HG03457 (cell line): Measurements from ENCODE around the gene FCHSD2.
"Not testable (repeated sequence)": the region's sequence is repeated elsewhere in the genome, so short reads cannot be mapped to it uniquely, and the experiment has no call there.

Experiments used
- ATAC-seq: cut with Tn5 transposase; IDR thresholded peaks from one replicate; pipeline ENCODE4 v1.9.1; 2021; ENCODE audit warnings: moderate number of reproducible peaks; ENCODE audit not compliant: unreplicated experiment

The FCHSD2 gene

GRCh38 chr11:72850832-72851231, 291.3 kb downstream of the FCHSD2 start:
- no peak for ATAC-seq

- ATAC-seq: no peak
Measured at GRCh38 chr11:72848846-72849466, 293.2 kb downstream of the FCHSD2 start.

DNA sequence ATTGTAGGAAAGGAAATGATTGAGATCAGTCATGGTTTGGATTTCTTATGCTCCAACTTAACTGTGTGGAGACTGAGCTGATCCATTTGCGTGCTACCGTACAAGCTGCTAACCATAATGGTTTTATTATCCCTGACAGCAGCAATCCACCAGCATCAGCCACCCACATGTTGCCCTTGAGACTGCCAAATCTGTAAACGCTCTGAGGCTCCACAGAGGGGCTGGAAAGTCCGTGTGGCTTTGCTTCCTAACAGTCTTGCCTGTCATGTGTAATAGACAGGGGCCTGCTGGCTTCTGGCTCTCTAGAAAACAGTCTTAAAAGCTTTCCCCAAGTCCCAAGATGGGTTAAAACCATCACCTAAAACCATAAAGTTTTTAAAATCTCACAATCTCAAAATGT, 297.8 kb downstream of the FCHSD2 start:
- no peak for ATAC-seq

- no peak for ATAC-seq
Measured at GRCh38 chr11:72842653-72843330, 299.3 kb downstream of the FCHSD2 start.

DNA sequence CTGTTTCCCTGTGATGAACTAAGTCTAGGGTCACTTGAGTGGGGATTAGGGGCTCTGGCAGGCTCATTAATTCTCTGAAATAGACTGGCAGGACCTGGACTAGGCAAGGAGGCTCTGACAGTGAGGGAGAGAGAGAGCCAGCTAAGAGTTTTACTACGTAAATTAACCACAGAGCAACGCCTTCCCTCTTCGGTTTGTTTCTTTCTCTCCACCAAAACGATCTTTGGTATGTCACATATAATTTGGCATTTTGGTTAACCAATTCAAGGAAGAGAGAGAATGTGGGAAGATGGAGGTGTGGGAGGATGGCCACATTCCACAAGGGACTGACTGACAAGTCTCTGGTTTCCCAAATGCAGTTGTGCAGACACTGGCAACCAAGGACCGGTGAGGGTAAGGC, 300.0 kb downstream of the FCHSD2 start:
- no peak for ATAC-seq

DNA sequence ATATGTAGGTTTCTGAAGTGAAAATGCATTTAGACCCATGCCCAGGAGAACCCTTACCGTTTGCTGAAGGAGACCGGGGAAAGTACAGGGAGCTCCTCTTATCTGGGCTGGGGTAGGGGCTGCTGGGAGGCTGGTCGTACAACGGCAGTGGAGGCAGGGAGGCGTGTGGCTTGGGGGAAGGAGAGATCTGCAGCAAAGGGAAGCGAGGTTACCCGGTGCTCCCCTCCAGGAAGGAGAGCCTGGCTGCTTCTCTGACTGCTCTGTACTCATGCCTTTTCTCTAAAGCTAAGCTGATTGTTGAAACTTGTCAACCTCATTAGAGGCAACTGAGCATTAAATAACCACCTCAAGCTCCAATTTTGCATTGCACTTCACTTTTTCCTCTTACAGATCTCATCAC, 300.7 kb downstream of the FCHSD2 start:
- no peak for ATAC-seq

- ATAC-seq: no peak
Measured at GRCh38 chr11:72840780-72841179, 301.3 kb downstream of the FCHSD2 start.

GRCh38 chr11:72838691-72839305, 303.3 kb downstream of the FCHSD2 start:
- ATAC-seq: no peak

GRCh38 chr11:72836111-72836510, 306.0 kb downstream of the FCHSD2 start:
- no peak for ATAC-seq

GRCh38 chr11:72834905-72835304, 307.2 kb downstream of the FCHSD2 start:
- no peak for ATAC-seq

GRCh38 chr11:72833811-72834493, 308.2 kb downstream of the FCHSD2 start:
- ATAC-seq: no peak

GRCh38 chr11:72833083-72833733, 308.9 kb downstream of the FCHSD2 start:
- ATAC-seq: no peak

GRCh38 chr11:72832301-72833082, 309.6 kb downstream of the FCHSD2 start:
- no peak for ATAC-seq

- no peak for ATAC-seq
Measured at GRCh38 chr11:72831521-72832300, 310.4 kb downstream of the FCHSD2 start.

DNA sequence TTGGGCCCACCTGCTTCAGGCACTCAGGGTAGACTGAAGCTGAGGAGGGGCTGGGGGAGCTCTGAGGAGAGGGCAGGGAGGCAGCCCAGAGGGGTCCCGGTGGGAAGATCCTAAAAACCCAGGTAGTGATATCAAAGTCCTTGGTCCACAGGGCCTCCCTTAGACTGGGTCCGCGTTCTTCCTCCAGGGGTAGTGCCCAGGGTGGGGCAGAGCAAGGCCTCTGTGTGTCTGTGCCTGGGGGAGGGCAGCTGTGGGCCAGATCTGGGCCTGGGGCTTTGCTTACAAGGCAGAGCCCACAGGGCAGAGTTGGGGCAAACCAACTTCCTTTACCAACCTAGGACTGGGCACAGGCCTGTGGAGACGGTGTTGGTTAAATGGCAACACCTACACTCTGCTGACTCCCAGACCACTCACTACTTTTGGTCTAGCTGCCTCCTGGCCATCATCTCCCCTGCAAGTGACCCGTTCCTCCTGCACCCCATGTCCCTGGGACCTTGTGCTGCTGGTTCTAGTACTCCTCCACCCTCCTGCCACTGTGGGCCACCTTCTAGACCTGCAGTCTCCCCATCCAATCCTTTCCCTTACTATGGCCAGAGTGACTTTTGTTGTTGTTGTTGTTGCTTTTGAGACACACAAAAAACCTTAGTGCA, 312.1 kb downstream of the FCHSD2 start:
- ATAC-seq: no peak

GRCh38 chr11:72829178-72829577, 312.9 kb downstream of the FCHSD2 start:
- ATAC-seq: no peak

GRCh38 chr11:72828692-72829101, 313.4 kb downstream of the FCHSD2 start:
- no peak for ATAC-seq

GRCh38 chr11:72828081-72828567, 314.0 kb downstream of the FCHSD2 start:
- no peak for ATAC-seq

DNA sequence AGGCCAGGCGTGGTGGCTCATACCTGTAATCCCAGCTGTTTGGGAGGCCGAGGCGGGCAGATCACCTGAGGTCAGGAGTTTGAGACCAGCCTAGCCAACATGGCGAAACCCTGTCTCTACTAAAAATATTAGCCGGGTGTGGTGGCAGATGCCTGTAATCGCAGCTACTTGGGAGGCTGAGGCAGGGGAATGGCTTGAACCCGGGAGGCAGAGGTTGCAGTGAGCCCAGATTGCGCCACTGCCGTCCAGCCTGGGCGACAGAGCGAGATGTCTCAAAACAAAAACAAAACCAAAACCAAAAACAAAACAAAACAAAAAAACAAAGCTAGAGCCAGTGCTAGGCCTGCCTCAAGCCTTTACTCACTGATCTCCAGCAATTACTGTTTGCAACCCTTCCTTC, 314.5 kb downstream of the FCHSD2 start:
- ATAC-seq: not testable (repeated sequence)
